Esophagus squamous epithelium (tissue), 5 donors: ENCODE data around the gene NMUR1. TPM values are rescaled to one million over a fixed set of nuclear protein-coding genes. Genes with fewer than 3 reads are reported as not detected.

Experiments used
- DNase-seq: peaks from one replicate; lab custom pipeline; 2025; lab: John Stamatoyannopoulos, UW
- H3K27ac ChIP-seq, 4 donors: fragments of 200-600 bp; sonication (generic); one replicate each; pipeline ENCODE4 v1.5.1; 2016 to 2019; ENCODE audit warnings: mild to moderate bottlenecking in 1 of 4
- H3K27me3 ChIP-seq, 4 donors: fragments of 200-600 bp; sonication (generic); 1 replicate in 3 of 4; 2 replicates in 1 of 4; pipeline versions ENCODE4 v1.5.1 to v1.6.0; 2017 to 2021; ENCODE audit warnings: antibody characterized with exemption in 1 of 4
- H3K36me3 ChIP-seq, 3 donors: fragments of 200-600 bp; sonication (generic); one replicate each; pipeline ENCODE4 v1.5.1; 2016 to 2019
- H3K4me1 ChIP-seq, 3 donors: fragments of 200-600 bp; sonication (generic); one replicate each; pipeline ENCODE4 v1.5.1; 2017 to 2019
- H3K4me3 ChIP-seq, 4 donors: fragments of 200-600 bp; sonication (generic); 1 replicate in 3 of 4; 2 replicates in 1 of 4; pipeline ENCODE4 v1.5.1; 2016 to 2019; ENCODE audit warnings: mild to moderate bottlenecking in 2 of 4, moderate library complexity in 1 of 4
- H3K9me3 ChIP-seq, 3 donors: fragments of 200-600 bp; sonication (generic); one replicate each; pipeline ENCODE4 v1.5.1; 2016 to 2019
- POLR2A ChIP-seq, 4 donors: fragments of 450-650 bp; IDR thresholded peaks; one replicate each; pipeline ENCODE4 v1.6.1; 2017; ENCODE audit warnings: antibody characterized with exemption in 4 of 4, mild to moderate bottlenecking in 4 of 4, moderate library complexity in 3 of 4
- WGBS, 2 donors: methylation state at CpG; one replicate each; pipeline ENCODE4 v1.1.5; 2018; 5-methylcytosine and 5-hydroxymethylcytosine counted together
- intact Hi-C: fragments of 100-400 bp; cut with DNase I; formaldehyde crosslinking; loops from one replicate; pipeline ENCODE4 v1.15.0; 2022
- total RNA-seq, 4 donors: library from RNA; depleted of rRNA; stranded (reverse); fragments of >200 nt; gene quantifications; one replicate each; pipeline ENCODE4 v1.1.0, GENCODE V29; 2016
- TF ChIP-seq, protein P1 (sequence below), 6 experiments: fragments of 450-650 bp in 4 of 6; fragments of 200-600 bp in 2 of 6; sonication (generic) in 2 of 6; IDR thresholded peaks; one replicate each; pipeline ENCODE4 v1.5.1; 2016 to 2019; ENCODE audit warnings: antibody characterized with exemption in 6 of 6, mild to moderate bottlenecking in 4 of 6, moderate library complexity in 4 of 6
- donor health status: DM: yes; HTN: yes; CAD: no.

NMUR1 gene
- total RNA-seq, 4 donors from 2014 or later = 0.15 to 1.5 TPM; not detected in 2

DNA sequence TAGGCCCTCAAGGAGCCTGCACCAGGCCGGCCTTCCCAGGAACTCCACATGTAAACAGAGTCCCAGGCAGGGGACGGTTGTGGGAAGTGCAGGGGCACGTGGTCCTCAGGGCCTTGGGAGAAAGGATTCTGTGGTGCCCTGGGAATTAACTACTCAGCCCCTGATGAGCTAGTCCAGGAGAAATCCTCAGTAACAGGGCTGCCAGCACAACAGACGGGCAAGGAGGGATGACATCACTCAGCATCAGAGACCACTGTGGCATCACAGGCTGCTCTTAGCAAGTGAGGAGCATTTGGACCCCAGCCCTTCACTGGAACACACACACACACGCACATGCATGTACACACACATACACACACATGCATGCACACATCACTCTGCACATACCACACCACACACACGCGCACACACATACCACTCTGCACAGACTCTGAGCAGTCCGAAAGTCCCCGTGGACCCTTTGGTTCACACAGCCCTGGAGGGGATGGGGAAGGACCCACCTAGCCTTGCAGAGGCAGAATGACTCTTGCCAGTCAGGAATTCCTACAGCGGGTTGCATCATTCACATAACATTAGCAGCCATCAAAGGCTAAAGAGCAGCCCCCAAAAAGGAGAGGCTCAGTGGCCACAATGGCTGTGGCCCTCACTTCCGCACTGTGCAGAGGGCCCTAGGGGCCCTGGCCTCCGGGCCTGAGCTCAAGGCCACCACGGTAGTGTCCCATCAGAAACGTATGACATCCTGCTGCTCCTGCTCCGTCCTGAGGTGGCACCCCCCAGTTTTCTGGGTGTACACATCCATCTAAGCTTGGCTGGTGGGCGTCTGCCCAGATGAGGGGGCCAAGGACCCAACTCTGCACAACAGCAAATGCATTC lies 1.9 kb upstream of the NMUR1 start:
- peaks cover 0 to 41% (median 0%) of the 10 kb centered on the region in 4 donors for H3K27me3 ChIP-seq
- TF ChIP-seq, protein P1, sequence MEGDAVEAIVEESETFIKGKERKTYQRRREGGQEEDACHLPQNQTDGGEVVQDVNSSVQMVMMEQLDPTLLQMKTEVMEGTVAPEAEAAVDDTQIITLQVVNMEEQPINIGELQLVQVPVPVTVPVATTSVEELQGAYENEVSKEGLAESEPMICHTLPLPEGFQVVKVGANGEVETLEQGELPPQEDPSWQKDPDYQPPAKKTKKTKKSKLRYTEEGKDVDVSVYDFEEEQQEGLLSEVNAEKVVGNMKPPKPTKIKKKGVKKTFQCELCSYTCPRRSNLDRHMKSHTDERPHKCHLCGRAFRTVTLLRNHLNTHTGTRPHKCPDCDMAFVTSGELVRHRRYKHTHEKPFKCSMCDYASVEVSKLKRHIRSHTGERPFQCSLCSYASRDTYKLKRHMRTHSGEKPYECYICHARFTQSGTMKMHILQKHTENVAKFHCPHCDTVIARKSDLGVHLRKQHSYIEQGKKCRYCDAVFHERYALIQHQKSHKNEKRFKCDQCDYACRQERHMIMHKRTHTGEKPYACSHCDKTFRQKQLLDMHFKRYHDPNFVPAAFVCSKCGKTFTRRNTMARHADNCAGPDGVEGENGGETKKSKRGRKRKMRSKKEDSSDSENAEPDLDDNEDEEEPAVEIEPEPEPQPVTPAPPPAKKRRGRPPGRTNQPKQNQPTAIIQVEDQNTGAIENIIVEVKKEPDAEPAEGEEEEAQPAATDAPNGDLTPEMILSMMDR (IDR thresholded peaks at IDR 0.05) = no peak
- TF ChIP-seq POLR2A (IDR thresholded peaks at IDR 0.05) = no peak
- peaks cover 5 to 20% (median 8%) of the 10 kb centered on the region in 3 donors for H3K4me1 ChIP-seq
- no peak for DNase-seq
- H3K27ac ChIP-seq = peak overlapping the region in 2 of 4 donors; percentile 10 to 19
- intact Hi-C loops = no loop called here
- H3K9me3 ChIP-seq = no peaks in the 10 kb centered on the region
- 87 to 95% methylated on average over 4 to 11 of the region's 16 CpGs for WGBS, 2 donors
- no peak overlapping the region for H3K4me3 ChIP-seq
- H3K36me3 ChIP-seq = no peaks in the 10 kb centered on the region

DNA sequence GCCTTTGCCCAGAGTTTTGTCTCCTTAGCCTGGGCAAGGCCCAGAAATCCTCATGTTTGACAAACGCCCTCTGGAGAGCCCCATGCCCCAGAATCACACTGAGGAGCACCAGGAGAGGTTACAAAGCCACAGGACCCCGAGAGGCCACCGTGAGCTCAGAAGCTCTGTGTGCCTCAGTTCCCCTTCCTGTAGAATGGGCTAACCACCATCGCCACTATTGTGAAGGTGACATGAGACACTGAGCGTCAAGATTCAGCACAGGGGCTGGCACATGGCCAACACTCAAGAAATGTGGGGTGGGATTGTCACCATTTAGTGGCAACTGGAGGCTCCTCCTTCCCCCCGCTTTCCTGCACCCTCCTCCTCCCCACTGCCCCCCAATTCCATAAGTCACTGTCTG lies 1.2 kb upstream of the NMUR1 start:
- Histone ChIP-seq H3K36me3 (no peaks in the 10 kb centered on the region), H3K27ac (peak overlapping the region in 3 of 4 donors; percentile 19 to 65 (median 23)), H3K27me3 (peaks cover 0 to 41% (median 0%) of the 10 kb centered on the region in 4 donors), H3K4me3 (no peak overlapping the region), H3K4me1 (peaks cover 5 to 20% (median 8%) of the 10 kb centered on the region in 3 donors), H3K9me3 (no peaks in the 10 kb centered on the region)
- DNase-seq = no peak
- WGBS, 2 donors = 77 to 83% methylated on average over 4 to 5 of the region's 6 CpGs
- intact Hi-C loops = no loop called here
- TF ChIP-seq POLR2A (IDR thresholded peaks at IDR 0.05) = no peak

DNA sequence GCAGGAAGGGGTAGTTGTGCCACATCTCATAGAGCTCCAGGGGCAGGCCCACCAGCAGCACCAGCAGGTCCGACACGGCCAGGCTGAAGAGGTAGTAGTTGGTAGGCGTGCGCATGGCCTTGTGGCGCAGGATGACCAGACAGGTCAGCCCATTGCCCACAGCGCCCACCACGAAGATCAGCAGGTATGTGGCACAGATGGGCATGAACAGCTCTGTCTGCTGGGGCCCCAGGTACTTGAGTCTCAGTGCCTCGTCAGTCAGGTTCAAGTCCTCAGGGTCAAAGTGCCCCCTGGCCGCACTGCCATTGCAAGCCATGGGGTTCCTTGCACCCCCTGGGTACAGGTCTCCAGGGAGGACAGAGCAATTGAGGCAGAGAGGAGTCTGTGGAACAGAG lies 1.6 kb downstream of the NMUR1 start:
- H3K4me3 ChIP-seq = no peak overlapping the region

DNA sequence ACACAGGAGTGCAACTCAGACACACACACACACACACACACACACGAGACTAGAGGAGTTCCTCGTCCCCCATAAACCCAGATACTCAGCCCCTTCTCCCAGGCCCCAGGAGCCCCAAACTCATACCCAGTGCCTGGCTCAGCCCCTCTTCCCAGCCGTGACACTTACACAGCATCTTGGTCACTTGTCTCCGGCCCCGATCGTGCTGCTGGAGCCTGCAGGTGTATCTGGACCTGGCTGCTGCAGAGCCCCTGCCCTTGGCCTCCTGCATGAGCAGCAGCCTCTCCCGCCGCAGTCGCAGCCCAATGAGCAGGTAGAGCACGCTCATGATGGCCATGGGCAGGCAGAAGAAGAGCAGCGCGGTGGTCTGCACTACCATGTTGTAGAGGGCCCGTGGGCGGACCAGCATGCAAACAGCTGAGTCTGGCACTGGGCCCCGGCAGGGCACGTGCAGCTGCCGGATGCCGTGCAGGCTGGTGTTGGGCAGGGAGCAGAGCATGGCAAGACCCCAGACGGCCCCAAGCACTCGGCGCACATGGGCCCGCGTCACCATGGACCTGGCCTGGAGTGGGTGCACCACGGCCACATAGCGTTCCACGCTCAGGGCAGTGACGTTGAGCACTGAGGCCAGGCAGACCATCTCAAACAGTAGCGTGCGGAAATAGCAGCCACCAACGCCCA lies 2.1 kb downstream of the NMUR1 start:
- Histone ChIP-seq H3K27ac (no peak overlapping the region), H3K27me3 (peaks cover 0 to 41% (median 0%) of the 10 kb centered on the region in 4 donors), H3K36me3 (no peaks in the 10 kb centered on the region), H3K4me1 (peaks cover 5 to 28% (median 14%) of the 10 kb centered on the region in 3 donors), H3K4me3 (no peak overlapping the region), H3K9me3 (no peaks in the 10 kb centered on the region)
- 77 to 91% methylated on average over 3 to 8 of the region's 30 CpGs for WGBS, 2 donors
- intact Hi-C loops = no loop called here
- DNase-seq = no peak
- TF ChIP-seq, protein P1 (IDR thresholded peaks at IDR 0.05) = no peak
- no peak for TF ChIP-seq POLR2A (IDR thresholded peaks at IDR 0.05)

More for the DNA sequence above, 1.6 kb downstream of the NMUR1 start:
- H3K27me3 ChIP-seq = peaks cover 0 to 41% (median 0%) of the 10 kb centered on the region in 4 donors
- H3K36me3 ChIP-seq = no peaks in the 10 kb centered on the region
- DNase-seq = no peak
- intact Hi-C loops = no loop called here
- H3K9me3 ChIP-seq = no peaks in the 10 kb centered on the region
- peaks cover 5 to 23% (median 11%) of the 10 kb centered on the region in 3 donors for H3K4me1 ChIP-seq
- no peak overlapping the region for H3K27ac ChIP-seq
- TF ChIP-seq, protein P1 (IDR thresholded peaks at IDR 0.05) = no peak
- no peak for TF ChIP-seq POLR2A (IDR thresholded peaks at IDR 0.05)
- WGBS, 2 donors = 90 to 100% methylated on average over 1 to 7 of the region's 9 CpGs

DNA sequence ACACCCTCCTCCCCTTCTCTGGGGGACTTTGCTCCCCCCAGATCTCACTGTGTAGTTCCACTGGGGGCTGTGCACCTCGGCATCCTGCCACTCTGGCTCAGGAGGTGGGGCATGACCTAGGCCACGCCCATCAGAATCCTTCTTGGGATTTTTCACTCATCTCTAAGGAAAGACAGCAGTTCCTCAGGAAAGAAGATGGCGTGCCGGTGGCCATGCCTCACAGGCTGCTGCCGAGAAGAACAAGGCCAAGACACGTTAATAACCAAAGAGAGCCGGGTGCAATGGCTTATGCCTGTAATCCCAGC lies 3.2 kb downstream of the NMUR1 start:
- Histone ChIP-seq H3K9me3 (no peaks in the 10 kb centered on the region), H3K4me3 (no peak overlapping the region), H3K27me3 (peaks cover 0 to 41% (median 0%) of the 10 kb centered on the region in 4 donors), H3K27ac (no peak overlapping the region), H3K4me1 (peaks cover 5 to 35% (median 14%) of the 10 kb centered on the region in 3 donors), H3K36me3 (no peaks in the 10 kb centered on the region)
- no peak for DNase-seq
- intact Hi-C loops = no loop called here
- TF ChIP-seq POLR2A (IDR thresholded peaks at IDR 0.05) = no peak
- TF ChIP-seq, protein P1 (IDR thresholded peaks at IDR 0.05) = no peak
- WGBS, 2 donors = 55 to 58% methylated on average over 2 to 3 of the region's 7 CpGs
